Kidney epithelial cell (primary cell): Measurements from ENCODE around the gene SSRP1. TPM values are rescaled to one million over a fixed set of nuclear protein-coding genes. Genes with fewer than 3 reads are reported as not detected.
"Not testable (repeated sequence)": the region's sequence is repeated elsewhere in the genome, so short reads cannot be mapped to it uniquely, and the experiment has no call there.

ENCODE experiments used
- DNase-seq: peaks from one replicate; pipeline ENCODE4 v3.0.0-alpha.2; 2010; ENCODE audit warnings: low read depth
- H3K27me3 ChIP-seq: 2 replicates; pipeline ENCODE4 v1.6.0; 2011; ENCODE audit warnings: low read length; ENCODE audit not compliant: control insufficient read depth, insufficient read depth
- H3K36me3 ChIP-seq: 2 replicates; pipeline ENCODE4 v1.5.1; 2011; ENCODE audit warnings: low read length; ENCODE audit not compliant: control insufficient read depth, insufficient read depth
- H3K4me3 ChIP-seq: 2 replicates; pipeline ENCODE4 v1.5.1; 2011; ENCODE audit warnings: low read depth, mild to moderate bottlenecking, control low read depth, low read length
- total RNA-seq: library from RNA; depleted of rRNA; stranded (reverse); fragments of >200 nt; gene quantifications from 2 replicates; pipeline ENCODE4 v1.2.3, GENCODE V29; 2015
- TF ChIP-seq, protein P1 (sequence below): IDR thresholded peaks from 2 replicates; pipeline ENCODE4 v1.5.1; 2011; ENCODE audit warnings: mild to moderate bottlenecking, moderate library complexity, low read length, control low read depth, inconsistent platforms; ENCODE audit not compliant: insufficient read depth, poor library complexity, severe bottlenecking

The SSRP1 gene
- total RNA-seq, 1 donor from 2014 or later, result 156 TPM

DNA sequence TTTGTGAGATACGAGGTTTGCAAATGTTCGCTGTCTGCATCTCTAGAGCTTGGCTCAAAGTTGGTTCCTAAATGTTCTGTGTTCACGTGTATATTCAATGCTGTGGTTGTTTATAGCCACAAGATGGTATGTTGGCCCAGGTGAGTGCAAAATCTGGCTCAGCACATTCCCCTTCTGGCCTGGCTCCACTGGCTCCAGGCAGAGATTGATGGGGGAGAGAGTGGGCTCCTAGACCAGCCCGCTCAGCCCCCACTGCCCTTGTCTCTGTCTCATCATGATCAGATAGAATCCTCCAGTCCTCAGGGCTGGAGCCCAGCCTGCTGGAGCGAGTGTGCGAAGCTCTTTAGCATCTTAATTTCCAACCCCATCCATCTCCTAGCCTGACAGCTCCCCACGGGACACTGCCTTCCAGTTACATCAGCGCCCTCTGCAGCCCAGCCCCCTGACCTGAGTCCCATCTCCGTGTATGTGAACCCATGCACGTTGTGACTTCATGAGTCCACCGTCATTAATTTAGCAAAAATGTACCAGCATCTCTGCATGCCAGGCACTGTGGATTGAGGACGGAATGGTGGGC is 4.4 kb upstream of the SSRP1 start:
- TF ChIP-seq, protein P1, sequence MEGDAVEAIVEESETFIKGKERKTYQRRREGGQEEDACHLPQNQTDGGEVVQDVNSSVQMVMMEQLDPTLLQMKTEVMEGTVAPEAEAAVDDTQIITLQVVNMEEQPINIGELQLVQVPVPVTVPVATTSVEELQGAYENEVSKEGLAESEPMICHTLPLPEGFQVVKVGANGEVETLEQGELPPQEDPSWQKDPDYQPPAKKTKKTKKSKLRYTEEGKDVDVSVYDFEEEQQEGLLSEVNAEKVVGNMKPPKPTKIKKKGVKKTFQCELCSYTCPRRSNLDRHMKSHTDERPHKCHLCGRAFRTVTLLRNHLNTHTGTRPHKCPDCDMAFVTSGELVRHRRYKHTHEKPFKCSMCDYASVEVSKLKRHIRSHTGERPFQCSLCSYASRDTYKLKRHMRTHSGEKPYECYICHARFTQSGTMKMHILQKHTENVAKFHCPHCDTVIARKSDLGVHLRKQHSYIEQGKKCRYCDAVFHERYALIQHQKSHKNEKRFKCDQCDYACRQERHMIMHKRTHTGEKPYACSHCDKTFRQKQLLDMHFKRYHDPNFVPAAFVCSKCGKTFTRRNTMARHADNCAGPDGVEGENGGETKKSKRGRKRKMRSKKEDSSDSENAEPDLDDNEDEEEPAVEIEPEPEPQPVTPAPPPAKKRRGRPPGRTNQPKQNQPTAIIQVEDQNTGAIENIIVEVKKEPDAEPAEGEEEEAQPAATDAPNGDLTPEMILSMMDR, result peak; percentile 33
- no peak for DNase-seq
- no peaks in the 10 kb centered on the region for H3K36me3 ChIP-seq

DNA sequence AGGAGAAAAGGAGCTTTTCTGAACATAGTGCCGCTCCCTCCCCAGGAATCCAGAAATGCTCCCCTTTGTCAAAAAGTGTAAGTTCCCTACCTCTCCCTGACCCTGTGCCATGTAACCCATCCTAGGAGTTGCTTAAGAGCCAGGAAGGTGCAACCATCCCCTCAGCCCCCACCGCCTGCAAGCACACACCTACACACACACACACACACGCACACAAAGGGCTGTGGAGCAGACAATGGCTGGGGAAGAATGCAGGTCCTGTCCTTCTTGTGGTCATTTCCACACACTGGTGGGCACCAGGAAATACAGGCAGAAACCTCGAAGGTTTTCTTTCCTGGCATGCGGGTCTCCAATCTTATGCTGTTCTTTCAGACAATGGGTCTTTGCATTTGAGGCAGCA is 3.6 kb upstream of the SSRP1 start:
- no peak for DNase-seq
- TF ChIP-seq, protein P1, result no peak

More for the DNA sequence above, 4.4 kb upstream of the SSRP1 start:
- Histone ChIP-seq H3K4me3 (no peak overlapping the region), H3K27me3 (peaks cover 6% of the 10 kb centered on the region)

DNA sequence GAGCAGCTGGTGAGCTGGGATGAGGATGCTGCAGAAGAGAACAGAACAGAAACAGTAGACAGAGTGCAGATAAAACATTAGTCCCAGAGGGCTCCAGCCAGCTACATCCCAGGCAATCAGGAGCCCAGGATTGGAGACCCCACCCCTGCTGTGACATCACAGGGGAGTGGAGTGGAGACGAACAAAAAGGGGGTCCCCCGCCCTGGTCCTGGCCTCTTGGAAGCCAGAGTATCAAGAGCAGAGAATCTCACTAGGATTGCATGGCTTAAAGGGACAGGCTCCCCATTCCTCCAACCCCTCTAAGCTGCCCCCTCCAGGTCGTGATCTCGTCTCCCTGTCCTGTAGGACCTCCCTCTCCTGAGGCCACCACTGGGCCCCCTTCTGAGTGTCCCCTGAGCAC is 2.5 kb upstream of the SSRP1 start, which contains the start of gene P2RX3:
Gene P2RX3 (plus strand): TSS at position 211 of the 400 bp plus-strand sequence. CDS start 199 bp downstream, outside the sequence.
- no peak for DNase-seq
- H3K36me3 ChIP-seq, result no peaks in the 10 kb centered on the region
- TF ChIP-seq, protein P1, result no peak
- no peak within 1 kb of the TSS for H3K4me3 ChIP-seq
- peaks cover 6% of the 10 kb centered on the region for H3K27me3 ChIP-seq

More for the DNA sequence above, 3.6 kb upstream of the SSRP1 start:
- Histone ChIP-seq H3K27me3 (peaks cover 6% of the 10 kb centered on the region), H3K36me3 (no peaks in the 10 kb centered on the region), H3K4me3 (no peak overlapping the region)

DNA sequence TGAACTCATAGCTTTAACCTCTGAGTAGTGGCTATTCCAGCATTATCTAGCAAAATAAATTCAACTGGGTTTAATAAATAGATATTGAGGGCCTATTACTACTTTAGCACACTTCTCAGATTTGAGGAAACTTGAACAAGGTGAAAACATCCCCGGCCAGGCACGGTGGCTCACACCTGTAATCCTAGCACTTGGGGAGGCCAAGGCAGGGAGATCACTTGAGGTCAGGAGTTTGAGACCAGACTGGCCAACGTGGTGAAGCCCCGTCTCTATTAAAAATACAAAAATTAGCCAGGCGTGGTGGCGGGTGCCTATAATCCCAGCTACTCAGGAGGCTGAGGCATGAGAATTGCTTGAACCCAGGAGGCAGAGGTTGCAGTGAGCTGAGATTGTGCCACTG is 1.2 kb upstream of the SSRP1 start:
- DNase-seq, H3K27me3 ChIP-seq, H3K4me3 ChIP-seq, H3K36me3 ChIP-seq: not testable (repeated sequence)

DNA sequence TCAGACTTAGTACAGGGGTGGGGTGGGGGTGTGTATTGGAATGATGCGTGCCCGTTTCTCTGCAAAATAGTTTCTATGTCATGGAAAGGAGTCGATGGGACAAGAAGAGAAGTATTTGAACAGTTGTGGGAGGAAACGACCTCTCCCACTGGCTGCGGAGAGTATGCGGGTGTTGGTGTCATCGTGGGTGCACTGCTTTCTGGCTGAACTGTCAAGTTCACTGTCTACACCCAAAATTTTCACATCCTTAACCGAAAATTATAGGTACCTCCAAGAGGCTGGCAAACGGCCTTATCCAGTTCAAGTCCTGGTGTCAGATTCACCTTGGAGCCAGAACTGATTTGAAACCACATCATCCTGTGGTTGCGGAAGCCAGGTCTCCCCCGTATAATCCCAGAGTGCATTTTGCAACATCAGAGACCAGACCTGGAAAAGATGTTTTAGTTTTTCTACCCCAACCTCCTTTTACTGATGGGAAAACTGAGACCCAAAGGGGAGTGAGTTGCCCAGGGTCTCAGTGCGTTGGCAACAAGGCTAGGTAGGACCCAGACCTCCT is 497 bp upstream of the SSRP1 start:
- H3K36me3 ChIP-seq, result no peaks in the 10 kb centered on the region
- peaks cover 6% of the 10 kb centered on the region for H3K27me3 ChIP-seq
- H3K4me3 ChIP-seq, result peak overlapping the region; percentile 86
- TF ChIP-seq, protein P1, result no peak
- DNase-seq, result no peak

DNA sequence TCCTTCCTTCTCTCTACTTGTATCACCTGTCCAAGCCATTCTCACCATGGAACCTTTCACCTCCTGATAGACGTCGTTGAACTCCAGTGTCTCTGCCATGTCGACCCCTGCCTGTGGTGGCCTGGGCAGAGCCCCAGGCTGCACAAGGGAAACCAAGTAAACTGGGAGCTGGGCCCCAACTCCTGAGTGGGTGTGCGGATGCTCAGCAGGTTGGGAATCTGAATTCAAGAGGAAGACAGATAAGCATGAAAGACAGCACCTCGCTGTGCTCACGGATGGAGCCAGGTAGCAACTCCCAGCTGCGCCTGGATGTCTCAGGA is 709 bp downstream of the SSRP1 start:
- DNase-seq, result no peak
- Histone ChIP-seq H3K4me3 (peak overlapping the region; percentile 86), H3K36me3 (no peaks in the 10 kb centered on the region), H3K27me3 (peaks cover 3% of the 10 kb centered on the region)
- TF ChIP-seq, protein P1, result no peak
